HG02610 (cell line): ENCODE data around the gene CPSF4L.

Experiments
- ATAC-seq: cut with Tn5 transposase; IDR thresholded peaks from one replicate; pipeline ENCODE4 v1.9.1; 2021; ENCODE audit warnings: mild to moderate bottlenecking, moderate library complexity; ENCODE audit not compliant: unreplicated experiment

The CPSF4L gene

DNA sequence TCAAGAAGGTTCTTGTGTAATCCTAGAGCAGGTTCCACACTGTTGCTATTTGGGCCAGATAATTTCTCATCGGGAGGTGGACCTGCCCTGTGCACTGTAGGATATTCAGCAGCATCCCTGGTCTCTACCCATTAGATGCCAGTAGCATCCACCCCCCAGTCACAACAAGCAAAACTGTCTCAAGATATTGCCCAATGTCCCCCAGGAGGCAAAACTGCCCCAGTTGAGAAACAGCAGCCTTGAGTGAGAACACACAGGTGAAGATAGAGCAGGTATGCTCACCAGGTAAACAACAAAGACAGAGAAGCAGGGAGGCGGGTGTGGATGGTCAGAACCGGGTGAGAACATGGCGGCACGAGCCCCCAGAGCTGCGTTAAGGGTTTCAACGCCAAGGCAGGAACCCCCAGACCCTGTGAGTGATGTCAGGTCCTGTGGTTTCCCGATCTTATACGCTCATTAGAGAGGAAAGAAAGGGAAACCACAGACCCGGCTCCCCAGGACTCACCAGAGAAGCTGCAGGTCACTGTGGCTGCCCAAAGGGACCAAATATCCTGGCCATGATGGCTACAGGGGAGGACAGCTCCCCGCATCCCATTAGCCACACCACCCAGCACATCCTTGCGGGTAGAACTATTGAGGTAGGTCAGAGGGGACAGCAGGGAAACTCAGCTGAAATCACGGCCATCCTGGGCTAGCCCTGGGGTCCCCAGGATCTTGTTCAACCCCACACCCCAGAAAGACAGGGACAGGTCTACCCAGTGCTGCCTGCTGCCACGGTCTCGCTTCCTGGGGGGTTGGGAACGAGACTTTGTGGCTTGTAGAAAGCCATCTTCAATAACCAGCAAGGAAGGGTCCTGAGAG, 28.9 kb upstream of the CPSF4L start:
- peak; percentile 31 for ATAC-seq

GRCh38 chr17:73289549-73290254, 28.0 kb upstream of the CPSF4L start:
- ATAC-seq = no peak

GRCh38 chr17:73288534-73289302, 27.0 kb upstream of the CPSF4L start:
- ATAC-seq = no peak

- no peak for ATAC-seq
These were observed 25.2 kb upstream of the CPSF4L start for GRCh38 chr17:73286863-73287296.

DNA sequence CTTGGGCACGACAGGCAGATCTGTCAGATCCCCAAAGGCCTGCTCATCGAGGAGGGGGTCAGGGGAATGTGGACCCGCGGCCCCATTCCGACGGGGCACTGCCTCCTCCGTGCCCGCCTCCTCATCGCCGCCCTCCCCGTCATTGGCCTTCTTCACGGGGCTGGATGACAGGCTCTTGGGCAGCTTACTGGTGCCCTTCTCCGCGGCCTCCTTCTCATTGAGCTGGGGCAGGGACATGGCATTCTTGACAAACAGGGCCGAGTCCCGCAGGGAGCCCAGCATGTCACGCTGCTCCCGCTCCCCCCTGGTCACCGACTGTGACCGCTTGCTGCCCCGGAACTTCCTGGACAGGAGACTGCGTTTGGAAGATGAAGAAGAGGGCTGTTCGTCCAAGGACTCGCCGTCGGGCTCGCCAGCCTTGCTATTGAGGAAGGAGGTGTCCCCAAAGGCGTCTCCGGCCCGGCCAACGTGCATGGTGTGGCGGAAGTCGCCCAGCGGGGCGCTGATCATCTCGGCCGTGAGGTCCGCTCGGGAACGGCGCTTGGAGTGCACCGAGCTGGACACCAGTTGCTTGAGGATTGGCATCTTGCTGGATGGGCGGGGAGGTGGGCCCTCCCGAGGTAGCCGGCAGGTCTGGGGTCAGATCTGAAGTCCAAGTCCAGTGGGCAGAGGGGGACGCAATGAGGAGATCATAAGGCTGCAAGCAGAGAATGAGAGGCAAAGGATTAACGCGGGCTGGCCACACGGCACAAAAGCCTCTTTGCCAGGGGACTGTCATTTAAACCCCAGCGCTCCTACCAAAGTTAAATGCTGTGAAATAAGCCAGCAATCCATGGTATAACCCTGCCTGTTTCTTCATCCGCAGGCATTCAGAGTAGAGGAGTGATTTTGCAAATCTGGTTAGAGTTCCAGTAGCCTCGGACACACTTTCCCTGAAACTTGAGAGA, 24.5 kb upstream of the CPSF4L start:
- no peak for ATAC-seq

DNA sequence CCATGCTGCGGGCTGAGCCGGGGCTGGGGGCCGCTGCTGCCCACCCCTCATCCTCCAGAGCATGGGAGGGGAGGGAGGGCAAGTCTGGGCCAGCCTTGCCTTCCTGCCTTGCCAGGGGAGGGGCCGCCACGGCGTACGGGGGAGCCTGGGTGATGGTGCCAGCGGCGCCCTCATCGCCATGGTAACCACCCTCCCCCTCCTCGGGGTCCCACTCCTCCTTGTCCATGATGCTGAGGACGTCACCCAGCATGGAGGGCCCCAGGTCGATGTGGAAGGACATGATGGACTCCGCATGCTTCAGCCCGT, 23.9 kb upstream of the CPSF4L start:
- no peak for ATAC-seq

DNA sequence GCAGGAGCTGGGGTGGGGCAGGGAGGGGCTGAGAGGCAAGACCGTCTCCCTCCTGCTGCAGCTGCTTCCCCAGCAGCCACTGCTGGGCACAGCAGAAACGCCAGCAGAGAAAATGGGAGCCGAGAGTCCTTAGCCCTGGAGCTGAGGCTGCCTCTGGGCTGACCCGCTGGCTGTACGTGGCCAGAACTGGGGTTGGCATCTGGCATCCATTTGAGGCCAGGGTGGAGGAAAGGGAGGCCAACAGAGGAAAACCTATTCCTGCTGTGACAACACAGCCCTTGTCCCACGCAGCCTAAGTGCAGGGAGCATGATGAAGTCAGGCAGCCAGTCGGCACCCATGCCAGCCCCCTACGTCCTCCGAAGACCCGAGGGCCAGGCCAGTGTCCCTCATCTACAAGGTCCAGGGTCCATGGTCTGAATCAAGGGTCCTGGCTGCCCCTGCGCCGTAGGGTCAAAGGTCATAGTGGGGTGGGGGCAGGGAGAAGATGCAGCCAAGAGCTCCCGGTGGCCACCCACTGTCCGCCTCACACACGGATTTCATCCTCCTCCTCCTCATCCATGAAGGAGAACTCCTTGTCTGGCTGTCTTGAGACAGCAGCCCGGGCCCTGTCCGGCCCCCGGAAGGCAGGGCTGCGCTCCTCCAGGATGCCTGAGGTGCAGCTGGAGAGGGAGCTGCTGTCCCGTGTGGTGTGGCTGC, 23.4 kb upstream of the CPSF4L start:
- ATAC-seq = no peak

- ATAC-seq = no peak
These were observed 22.7 kb upstream of the CPSF4L start for GRCh38 chr17:73284354-73284753.

GRCh38 chr17:73283841-73284282, 22.2 kb upstream of the CPSF4L start:
- ATAC-seq = peak; percentile 27

GRCh38 chr17:73283250-73283649, 21.6 kb upstream of the CPSF4L start:
- ATAC-seq = no peak

DNA sequence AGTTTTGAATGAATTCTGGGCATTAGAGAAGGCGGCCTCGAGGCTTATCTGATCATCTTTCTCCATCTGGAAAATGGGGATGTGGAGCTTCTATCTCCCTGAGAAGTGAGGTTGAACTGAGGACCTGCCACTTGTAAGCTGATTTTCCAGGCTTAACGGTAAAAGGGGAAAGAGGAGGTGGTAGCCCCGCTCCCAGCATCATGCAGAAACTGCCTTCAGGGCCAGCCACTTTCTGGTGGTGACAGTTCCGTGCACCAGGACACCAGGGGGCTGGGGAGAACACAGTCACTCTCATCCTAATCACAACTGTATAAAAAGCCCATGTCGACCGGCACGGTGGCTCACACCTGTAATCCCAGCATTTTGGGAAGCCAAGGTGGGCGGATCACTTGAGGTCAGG, 20.9 kb upstream of the CPSF4L start:
- no peak for ATAC-seq

GRCh38 chr17:73281928-73282327, 20.2 kb upstream of the CPSF4L start:
- ATAC-seq = peak; percentile 95

DNA sequence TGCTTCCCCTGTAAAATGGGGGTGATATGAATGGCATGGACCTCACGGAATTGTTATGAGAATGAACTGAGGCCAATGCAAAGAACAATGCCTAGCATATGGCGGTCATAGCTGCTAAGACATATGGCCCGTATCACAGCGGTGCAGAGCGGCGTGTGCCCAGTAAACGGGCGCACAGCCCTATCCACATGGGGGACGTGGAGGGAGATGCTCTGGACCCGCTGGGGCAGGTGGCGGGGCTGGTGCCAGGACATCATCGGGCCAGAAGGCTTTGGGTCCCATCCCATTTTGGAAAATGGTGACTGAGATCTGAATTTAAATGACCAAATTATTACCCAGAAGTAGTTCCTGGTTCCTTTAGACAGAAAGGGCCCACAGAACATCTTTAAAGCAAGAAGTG, 18.5 kb upstream of the CPSF4L start:
- ATAC-seq = no peak

DNA sequence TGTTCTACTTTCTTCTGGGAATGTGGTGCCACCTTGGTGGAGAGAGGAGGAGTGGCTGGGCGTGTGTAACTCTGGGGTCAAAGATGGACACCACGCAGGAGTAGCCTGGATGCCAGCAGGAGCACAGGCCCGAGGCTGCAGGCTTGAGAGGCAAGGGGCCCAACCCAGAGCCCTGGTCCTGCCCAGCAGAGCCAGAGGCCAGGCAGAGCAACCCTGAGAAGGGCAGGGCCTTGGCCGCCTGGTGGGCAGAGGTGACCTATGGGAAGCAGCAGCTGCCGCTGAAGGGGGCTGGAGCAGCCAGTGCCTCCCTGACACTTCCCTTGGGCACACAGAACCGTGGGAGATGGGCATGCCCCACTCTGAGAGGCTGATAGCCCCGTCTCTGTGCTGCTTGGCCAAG, 18.0 kb upstream of the CPSF4L start:
- no peak for ATAC-seq

GRCh38 chr17:73278465-73279453, 17.1 kb upstream of the CPSF4L start:
- no peak for ATAC-seq

DNA sequence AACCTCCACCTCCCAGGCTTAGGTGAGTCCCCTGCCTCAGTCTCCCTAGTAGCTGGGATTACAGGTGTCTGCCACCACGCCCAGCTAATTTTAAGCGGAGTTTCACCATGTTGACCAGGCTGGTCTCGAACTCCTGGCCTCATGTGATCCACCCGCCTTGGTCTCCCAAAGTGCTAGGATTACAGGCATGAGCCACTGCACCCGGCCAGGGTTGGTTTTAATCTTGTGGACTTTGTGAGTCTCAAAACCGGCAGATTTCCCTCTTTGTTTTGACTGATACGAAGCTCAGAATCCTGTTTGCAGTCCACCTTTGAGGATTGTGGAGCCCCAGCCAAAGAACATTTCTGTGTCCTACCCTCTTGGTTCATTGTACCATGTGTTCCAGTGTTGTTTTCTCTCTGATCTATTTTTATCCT, 16.4 kb upstream of the CPSF4L start:
- no peak for ATAC-seq

DNA sequence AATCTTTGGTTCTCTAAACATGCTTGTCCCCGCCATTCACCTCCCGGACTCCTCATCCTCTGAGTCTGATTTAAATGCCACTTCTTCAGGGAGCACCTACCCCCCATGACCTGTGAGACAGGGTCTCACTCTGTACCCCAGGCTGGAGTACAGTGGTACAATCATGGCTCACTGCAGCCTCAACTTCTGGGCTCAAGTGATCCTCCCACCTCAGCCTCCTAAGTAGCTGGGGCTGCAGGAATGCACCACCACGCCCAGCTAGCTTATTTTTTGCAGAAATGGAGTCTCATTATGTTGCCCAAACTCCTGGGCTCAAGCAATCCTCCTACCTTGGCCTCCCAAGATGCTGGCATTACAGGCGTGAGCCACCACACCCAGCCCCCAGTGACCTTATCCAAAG, 12.8 kb upstream of the CPSF4L start:
- no peak for ATAC-seq

GRCh38 chr17:73272906-73273218, 11.2 kb upstream of the CPSF4L start:
- ATAC-seq = no peak

DNA sequence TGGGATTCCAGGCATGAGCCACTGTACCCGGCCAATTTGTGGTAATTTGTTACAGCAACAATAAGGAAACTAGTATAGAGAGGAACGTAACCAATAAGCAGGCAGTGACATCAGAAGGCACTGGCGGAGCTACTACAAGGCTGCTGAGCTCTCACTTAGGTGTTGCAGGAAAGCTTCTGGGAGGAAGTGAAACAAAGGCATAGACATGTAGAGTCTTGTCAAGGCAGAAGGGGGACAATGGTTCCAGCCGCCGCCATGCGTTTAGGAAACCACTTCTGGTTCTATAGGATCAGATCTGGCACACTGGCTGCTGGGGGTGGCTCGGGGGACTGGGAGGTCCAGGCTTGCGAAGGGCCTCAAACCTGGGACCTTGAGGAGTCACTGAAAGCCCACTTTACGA, 9.4 kb upstream of the CPSF4L start:
- peak; percentile 91 for ATAC-seq
